Heart right ventricle (tissue), 16 donors: ENCODE data around the gene RPL10. TPM values are rescaled to one million over a fixed set of nuclear protein-coding genes. Genes with fewer than 3 reads are reported as not detected.

ENCODE experiments used
- ATAC-seq, 8 donors: fragments of 200-7000 bp; cut with Tn5 transposase; one replicate each; pipeline ENCODE4 v1.9.1; 2020; ENCODE audit warnings: mild to moderate bottlenecking in 8 of 8, moderate library complexity in 8 of 8, moderate number of reproducible peaks in 1 of 8
- DNase-seq, 2 donors: peaks; one replicate each; pipeline ENCODE4 v3.0.0-alpha.2; 2020
- H3K27ac ChIP-seq, 10 donors: fragments of 200-600 bp; sonication (generic) in 2 of 10; one replicate each; pipeline versions ENCODE4 v1.5.0 to v1.8.0; 2020 to 2022; ENCODE audit warnings: mild to moderate bottlenecking in 3 of 10
- H3K27me3 ChIP-seq, 7 donors: fragments of 200-600 bp; one replicate each; pipeline ENCODE4 v1.8.0; 2021 to 2022; ENCODE audit warnings: mild to moderate bottlenecking in 2 of 7
- H3K36me3 ChIP-seq, 9 donors: fragments of 200-600 bp; sonication (generic) in 1 of 9; one replicate each; pipeline versions ENCODE4 v1.5.0 to v1.8.0; 2020 to 2022; ENCODE audit warnings: mild to moderate bottlenecking in 2 of 9
- H3K4me1 ChIP-seq, 9 donors: fragments of 200-600 bp; sonication (generic) in 1 of 9; one replicate each; pipeline versions ENCODE4 v1.5.0 to v1.8.0; 2020 to 2022; ENCODE audit warnings: mild to moderate bottlenecking in 4 of 9
- H3K4me3 ChIP-seq, 10 donors: fragments of 200-600 bp; sonication (generic) in 2 of 10; one replicate each; pipeline versions ENCODE4 v1.5.0 to v1.8.0; 2020 to 2022; ENCODE audit warnings: mild to moderate bottlenecking in 7 of 10, moderate library complexity in 2 of 10
- H3K9me3 ChIP-seq, 11 donors: fragments of 200-600 bp in 10 of 11; sonication (generic) in 2 of 11; one replicate each; pipeline versions ENCODE4 v1.5.0 to v1.8.0; 2013 to 2022; ENCODE audit warnings: mild to moderate bottlenecking in 2 of 11, control low read depth in 1 of 11, moderate library complexity in 1 of 11
- WGBS, 2 donors: extraction: QIAGEN DNeasy Blood & Tissue Kit; methylation state at CpG; one replicate each; pipeline ENCODE4 v1.1.7; 2013; ENCODE audit warnings: inconsistent platforms in 1 of 2; 5-methylcytosine and 5-hydroxymethylcytosine counted together
- intact Hi-C, 10 donors: fragments of 100-400 bp; cut with DNase I; formaldehyde crosslinking; loops; one replicate each; pipeline versions ENCODE4 v1.11.1 to v1.14.2; 2022
- polyA plus RNA-seq, 2 donors: library from polyadenylated mRNA; stranded (reverse); fragments of 200-250 nt; gene quantifications; one replicate each; pipeline ENCODE4 v1.2.3, GENCODE V29; 2013
- total RNA-seq, 10 donors: library from RNA; stranded (reverse); fragmentation: NEBNext Ultra II Directional in 3 of 10; extraction: Animal tissue kit (Norgen Biotek cat#: 25700) in 3 of 10; gene quantifications; one replicate each; pipeline versions ENCODE4 v1.2.1 to v1.2.4, GENCODE V29; 2021 to 2023
- TF ChIP-seq, protein P1 (sequence below), 9 donors: fragments of 200-600 bp; sonication (generic) in 2 of 9; IDR thresholded peaks; one replicate each; pipeline versions ENCODE4 v1.5.0 to v1.8.0; 2021 to 2022; ENCODE audit warnings: antibody characterized with exemption in 9 of 9, mild to moderate bottlenecking in 5 of 9, moderate library complexity in 1 of 9
- donor health status: Arrhythmogenic right ventricular cardiomyopathy.
- donor health status: ischemic (EF 13 %, LVEDD 7.1; RV severe dilation, severe dysfunction).
- donor health status: healthy with polysubstance abuse.
- donor health status: DM: no; HTN: yes; CAD: no.
- donor health status: DM: no; HTN: no; CAD: no.
- donor health status: ischemic (EF 25% LVEDD 6.9; RV normal size, moderate dysfunction).
- donor health status: ischemic (EF 25% LVEDD 5.7; RV mildly dilated, moderate dysfunction).
- donor health status: healthy.
- donor health status: DM: yes; HTN: yes; CAD: no.
- donor health status: Ischemic cardiomyopathy.
- donor health status: ischemic (EF 35%, LVEDD 5.7; RV mildly dilated, moderate dysfunction).
- donor health status: nonischemic (EF 11% LVEDD 7.7; RV severe dilation, severe dysfunction).
- donor health status: DM: yes; HTN: yes; CAD: no.
- donor health status: PGD.
- donor health status: ischemic (EF 29% LVEDD 5.4; RV normal size, mild dysfunction).
- donor health status: nonischemic (EF 23%, LVEDD 6.1; RV moderate dilation, normal function).

The RPL10 gene
- total and polyA plus RNA-seq, 12 donors = 1,543 to 7,085 (median 1,901) TPM

DNA sequence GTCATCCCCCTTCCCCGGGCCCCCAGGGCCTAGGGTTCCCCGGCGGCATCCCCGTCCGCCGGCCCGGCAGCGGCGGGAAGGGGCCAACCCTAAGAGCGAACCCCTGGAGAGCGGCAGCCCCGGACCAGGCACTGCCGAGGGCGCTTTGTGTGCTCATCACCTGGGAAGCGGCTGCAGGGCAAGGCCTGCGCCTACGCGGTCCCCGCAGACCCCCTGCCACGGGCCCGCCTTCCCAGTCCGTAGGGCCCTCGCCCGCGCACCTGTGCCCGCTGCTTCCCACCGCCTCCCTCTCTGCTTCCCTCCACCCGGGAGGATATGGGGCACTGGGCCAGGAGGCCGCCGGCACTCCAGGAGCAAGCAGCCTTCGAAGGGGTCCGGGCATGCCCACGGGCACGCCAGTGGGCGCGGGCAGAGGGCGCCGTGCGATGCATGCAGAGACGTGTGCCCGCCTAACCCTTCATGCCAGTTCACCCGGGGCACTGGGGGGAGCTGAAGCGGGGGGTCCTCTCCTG lies 26.3 kb upstream of the RPL10 start:
- DNase-seq = peak in 1 of 2 donors; percentile 36
- Histone ChIP-seq H3K4me3 (peak overlapping the region; percentile 54 to 92 (median 86)), H3K9me3 (peaks cover 0 to 10% (median 0%) of the 10 kb centered on the region in 11 donors), H3K36me3 (peaks cover 0 to 15% (median 7%) of the 10 kb centered on the region in 9 donors), H3K4me1 (peaks cover 9 to 51% (median 44%) of the 10 kb centered on the region in 9 donors), H3K27me3 (no peaks in the 10 kb centered on the region), H3K27ac (peak overlapping the region; percentile 61 to 98 (median 93))
- 4 to 24% methylated on average over 13 to 42 of the region's 43 CpGs for WGBS, 2 donors
- ATAC-seq = peak in 1 of 8 donors; percentile 0
- TF ChIP-seq, protein P1, sequence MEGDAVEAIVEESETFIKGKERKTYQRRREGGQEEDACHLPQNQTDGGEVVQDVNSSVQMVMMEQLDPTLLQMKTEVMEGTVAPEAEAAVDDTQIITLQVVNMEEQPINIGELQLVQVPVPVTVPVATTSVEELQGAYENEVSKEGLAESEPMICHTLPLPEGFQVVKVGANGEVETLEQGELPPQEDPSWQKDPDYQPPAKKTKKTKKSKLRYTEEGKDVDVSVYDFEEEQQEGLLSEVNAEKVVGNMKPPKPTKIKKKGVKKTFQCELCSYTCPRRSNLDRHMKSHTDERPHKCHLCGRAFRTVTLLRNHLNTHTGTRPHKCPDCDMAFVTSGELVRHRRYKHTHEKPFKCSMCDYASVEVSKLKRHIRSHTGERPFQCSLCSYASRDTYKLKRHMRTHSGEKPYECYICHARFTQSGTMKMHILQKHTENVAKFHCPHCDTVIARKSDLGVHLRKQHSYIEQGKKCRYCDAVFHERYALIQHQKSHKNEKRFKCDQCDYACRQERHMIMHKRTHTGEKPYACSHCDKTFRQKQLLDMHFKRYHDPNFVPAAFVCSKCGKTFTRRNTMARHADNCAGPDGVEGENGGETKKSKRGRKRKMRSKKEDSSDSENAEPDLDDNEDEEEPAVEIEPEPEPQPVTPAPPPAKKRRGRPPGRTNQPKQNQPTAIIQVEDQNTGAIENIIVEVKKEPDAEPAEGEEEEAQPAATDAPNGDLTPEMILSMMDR (IDR thresholded peaks at IDR 0.05) = no peak
- intact Hi-C loops = loop anchor here in 2 of 10 donors (2.0 kb wide), 2 partner anchors 47 to 163 kb away; no protein-coding TSS in a partner anchor

DNA sequence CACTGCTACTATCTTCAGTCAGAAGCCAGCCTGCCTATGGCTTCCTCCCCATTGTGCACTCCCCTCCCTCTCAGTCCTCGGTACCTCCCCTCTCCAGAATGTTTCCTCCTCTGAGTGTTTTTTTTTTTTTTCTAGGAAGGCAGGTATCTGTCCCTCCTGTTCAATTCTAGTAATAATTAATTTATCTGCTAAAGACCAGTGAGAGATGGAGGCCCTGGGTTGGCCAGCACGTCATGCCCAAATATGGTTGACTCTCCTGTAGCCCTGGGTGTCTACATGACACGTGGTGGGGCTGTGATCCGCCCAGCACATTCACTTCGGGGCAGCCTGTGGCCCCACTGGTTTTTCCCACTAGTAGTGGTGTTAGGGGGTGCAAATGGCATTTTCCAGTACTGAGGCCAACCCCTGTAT lies 25.6 kb upstream of the RPL10 start:
- no peak for ATAC-seq
- Histone ChIP-seq H3K4me1 (peaks cover 5 to 46% (median 36%) of the 10 kb centered on the region in 9 donors), H3K4me3 (peak overlapping the region in 9 of 10 donors; percentile 74 to 92 (median 87)), H3K27ac (peak overlapping the region in 7 of 10 donors; percentile 77 to 98 (median 95)), H3K27me3 (no peaks in the 10 kb centered on the region), H3K9me3 (peaks cover 0 to 10% (median 0%) of the 10 kb centered on the region in 11 donors), H3K36me3 (peaks cover 0 to 7% (median 0%) of the 10 kb centered on the region in 9 donors)
- TF ChIP-seq, protein P1 (IDR thresholded peaks at IDR 0.05) = no peak
- WGBS, 2 donors = 36 to 39% methylated on average over 4 to 5 of the region's 5 CpGs
- intact Hi-C loops = loop anchor here in 3 of 10 donors (1.0 to 2.0 kb wide), 2 partner anchors 162 to 163 kb away; no protein-coding TSS in a partner anchor
- DNase-seq = peak in 1 of 2 donors; percentile 23

DNA sequence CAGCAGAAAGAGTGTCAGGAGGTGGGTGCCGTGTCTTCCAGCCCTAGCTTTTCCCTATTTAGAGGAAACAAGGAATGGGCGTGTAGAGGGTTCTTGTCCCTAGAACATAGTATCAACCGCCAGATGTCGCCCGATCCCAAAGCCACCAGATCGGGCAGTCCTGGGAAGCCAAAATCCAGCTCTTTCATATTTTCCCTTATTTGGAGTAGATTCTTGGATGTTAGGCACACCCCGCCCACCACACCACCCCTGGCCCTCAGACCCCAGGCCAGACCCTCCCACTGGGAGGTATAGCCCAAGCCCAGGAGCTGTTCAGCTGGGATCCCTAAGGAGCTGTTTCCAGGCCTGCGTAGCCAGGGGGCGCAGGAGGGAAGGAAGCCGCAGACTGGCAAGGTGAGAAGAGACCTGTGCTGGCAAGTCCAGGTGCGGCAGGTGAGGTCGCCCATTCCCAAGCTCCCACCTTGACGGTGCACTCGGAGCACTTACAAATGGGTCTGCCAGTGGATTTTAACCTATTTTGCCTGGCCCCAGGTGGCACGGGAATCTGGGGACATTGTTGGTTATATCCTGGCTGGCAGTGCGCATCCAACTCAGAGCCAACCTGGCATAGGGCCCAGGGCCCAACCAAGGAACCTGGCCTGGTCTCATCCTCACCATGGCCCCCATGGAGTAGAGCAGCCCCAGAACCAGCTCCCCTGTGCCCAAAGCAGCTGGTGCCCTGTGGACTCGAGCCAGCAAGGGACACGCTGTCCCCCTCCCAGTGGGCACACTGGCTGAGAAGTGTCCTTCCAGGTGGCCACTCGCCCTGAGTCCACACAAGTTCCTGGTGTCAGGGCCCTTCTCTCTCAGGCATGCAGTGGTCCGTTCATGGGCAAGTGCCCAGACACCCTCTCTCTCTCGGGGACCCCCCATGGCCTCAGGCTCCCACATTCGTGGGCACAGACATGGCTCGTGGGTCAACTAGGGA lies 24.6 kb upstream of the RPL10 start:
- intact Hi-C loops = loop anchor here in 4 of 10 donors (1.0 to 2.0 kb wide), 3 partner anchors 161 to 162 kb away; no protein-coding TSS in a partner anchor
- ATAC-seq = peak in 4 of 8 donors; percentile 3 to 23 (median 16)
- Histone ChIP-seq H3K4me1 (peaks cover 0 to 41% (median 32%) of the 10 kb centered on the region in 9 donors), H3K9me3 (peaks cover 0 to 12% (median 0%) of the 10 kb centered on the region in 11 donors), H3K27ac (peak overlapping the region in 9 of 10 donors; percentile 28 to 98 (median 91)), H3K36me3 (no peaks in the 10 kb centered on the region), H3K4me3 (peak overlapping the region in 9 of 10 donors; percentile 31 to 92 (median 51)), H3K27me3 (no peaks in the 10 kb centered on the region)
- WGBS, 2 donors = 7 to 8% methylated on average over 14 to 23 of the region's 23 CpGs
- TF ChIP-seq, protein P1 (IDR thresholded peaks at IDR 0.05) = peak; percentile 18 to 76 (median 58)
- DNase-seq = peak; percentile 52 to 71
